CD14-positive monocyte (primary cell): ENCODE results near the gene SHMT2. TPM values are rescaled to one million over a fixed set of nuclear protein-coding genes. Genes with fewer than 3 reads are reported as not detected.
A peak's percentile ranks its signal among the peaks of the same experiment; 100 is the strongest.

ENCODE experiments used
- DNase-seq, 3 donors: peaks; one replicate each; pipeline ENCODE4 v3.0.0-alpha.2; 2011 to 2022
- H2AFZ ChIP-seq: 2 replicates; pipeline ENCODE4 v1.6.0; 2012; ENCODE audit warnings: mild to moderate bottlenecking, low read depth, low read length, inconsistent platforms; ENCODE audit not compliant: insufficient read depth, poor library complexity, severe bottlenecking
- H3K27ac ChIP-seq, 2 donors: 1 replicate in 1 of 2; 2 replicates in 1 of 2; pipeline ENCODE4 v1.5.1; 2012 to 2013; ENCODE audit warnings: low read length in 2 of 2, control low read depth in 1 of 2, inconsistent platforms in 1 of 2, low read depth in 1 of 2, mild to moderate bottlenecking in 1 of 2
- H3K27me3 ChIP-seq, 2 donors: one replicate each; pipeline versions ENCODE4 v1.6.0 to v1.6.1; 2011 to 2013; ENCODE audit warnings: low read length in 2 of 2; ENCODE audit not compliant: control insufficient read depth in 2 of 2, insufficient read depth in 2 of 2
- H3K36me3 ChIP-seq, 2 donors: replicated peaks in 1 of 2; 1 replicate in 1 of 2; 2 replicates in 1 of 2; pipeline versions ENCODE4 v1.5.1 to v1.6.1; 2012 to 2013; ENCODE audit warnings: low read length in 2 of 2, control low read depth in 1 of 2, inconsistent platforms in 1 of 2, mild to moderate bottlenecking in 1 of 2; ENCODE audit not compliant: insufficient read depth in 2 of 2, control insufficient read depth in 1 of 2
- H3K4me1 ChIP-seq, 2 donors: 1 replicate in 1 of 2; 2 replicates in 1 of 2; pipeline versions ENCODE4 v1.5.1 to v1.6.1; 2012 to 2013; ENCODE audit warnings: low read length in 2 of 2, control low read depth in 1 of 2, inconsistent platforms in 1 of 2, mild to moderate bottlenecking in 1 of 2, moderate library complexity in 1 of 2; ENCODE audit not compliant: insufficient read depth in 2 of 2, control insufficient read depth in 1 of 2
- H3K4me2 ChIP-seq: replicated peaks from 2 replicates; pipeline ENCODE3; 2012; ENCODE audit warnings: low read length, moderate library complexity, mild to moderate bottlenecking; ENCODE audit not compliant: poor library complexity, severe bottlenecking; ENCODE audit errors: extremely low read depth
- H3K4me3 ChIP-seq, 3 experiments: fragments of 200-600 bp in 1 of 3; sonication (generic) in 1 of 3; replicated peaks in 1 of 3; 1 replicate in 2 of 3; 2 replicates in 1 of 3; pipeline ENCODE4 v1.5.1; 2011 to 2013; ENCODE audit warnings: low read length in 3 of 3, mild to moderate bottlenecking in 3 of 3, control low read depth in 2 of 3, low read depth in 2 of 3, inconsistent platforms in 1 of 3, moderate library complexity in 1 of 3
- H3K79me2 ChIP-seq: 2 replicates; pipeline ENCODE4 v1.6.0; 2012; ENCODE audit warnings: mild to moderate bottlenecking, control low read depth, inconsistent platforms, low read length, moderate library complexity; ENCODE audit not compliant: insufficient read depth
- H3K9ac ChIP-seq: 2 replicates; pipeline ENCODE4 v1.6.0; 2017; ENCODE audit warnings: low read length, mild to moderate bottlenecking; ENCODE audit not compliant: insufficient read depth, poor library complexity, severe bottlenecking
- H3K9me3 ChIP-seq, 2 donors: replicated peaks in 1 of 2; 1 replicate in 1 of 2; 2 replicates in 1 of 2; pipeline versions ENCODE4 v1.5.1 to v1.6.1; 2012 to 2013; ENCODE audit warnings: low read length in 2 of 2, control low read depth in 1 of 2; ENCODE audit not compliant: control insufficient read depth in 1 of 2, insufficient read depth in 1 of 2
- H4K20me1 ChIP-seq: 2 replicates; pipeline ENCODE4 v1.6.0; 2012; ENCODE audit warnings: mild to moderate bottlenecking, low read length, control low read depth, moderate library complexity; ENCODE audit not compliant: insufficient read depth
- H3K27ac Mint-ChIP-seq, 7 donors: one replicate each; pipeline ENCODE4 v1.8.0; 2020; ENCODE audit warnings: mild to moderate bottlenecking in 7 of 7, mixed read lengths in 7 of 7, moderate library complexity in 6 of 7, inconsistent platforms in 2 of 7
- H3K27me3 Mint-ChIP-seq, 3 donors: one replicate each; pipeline ENCODE4 v1.8.0; 2021 to 2022; ENCODE audit warnings: low read depth in 3 of 3, mild to moderate bottlenecking in 3 of 3, mixed read lengths in 3 of 3, moderate library complexity in 3 of 3, inconsistent platforms in 1 of 3
- H3K36me3 Mint-ChIP-seq, 2 donors: one replicate each; pipeline ENCODE4 v1.8.0; 2020; ENCODE audit warnings: mixed read lengths in 2 of 2, inconsistent platforms in 1 of 2, mild to moderate bottlenecking in 1 of 2
- H3K4me1 Mint-ChIP-seq: one replicate; pipeline ENCODE4 v1.8.0; 2020; ENCODE audit warnings: mild to moderate bottlenecking, mixed read lengths
- H3K4me3 Mint-ChIP-seq, 2 donors: one replicate each; pipeline ENCODE4 v1.8.0; 2020; ENCODE audit warnings: mild to moderate bottlenecking in 2 of 2, mixed read lengths in 2 of 2, moderate library complexity in 1 of 2
- H3K9me3 Mint-ChIP-seq, 7 donors: one replicate each; pipeline ENCODE4 v1.8.0; 2020 to 2022; ENCODE audit warnings: mixed read lengths in 7 of 7, mild to moderate bottlenecking in 6 of 7, moderate library complexity in 6 of 7, inconsistent platforms in 2 of 7
- CTCF ChIP-seq: fragments of 200-600 bp; IDR thresholded peaks from one replicate; pipeline ENCODE4 v1.8.0; 2022; ENCODE audit warnings: antibody characterized with exemption, mild to moderate bottlenecking
- WGBS: methylation state at CpG from one replicate; pipeline ENCODE4 v1.1.5; 2013; ENCODE audit warnings: missing lambda C conversion rate; ENCODE audit not compliant: insufficient coverage; 5-methylcytosine and 5-hydroxymethylcytosine counted together
- intact Hi-C, 2 donors: fragments of 100-400 bp; cut with micrococcal nuclease; formaldehyde crosslinking; loops; one replicate each; pipeline versions ENCODE4 v1.15.0 to v1.15.1; 2023
- polyA plus RNA-seq, 3 donors: library from polyadenylated mRNA; depleted of rRNA in 1 of 3; unstranded in 2 of 3; stranded (reverse) in 1 of 3; fragments of 300-500 nt in 2 of 3; fragments of >200 nt in 1 of 3; fragmentation: Illumina TruSeq in 2 of 3; gene quantifications; 1 replicate in 2 of 3; 2 replicates in 1 of 3; pipeline ENCODE4 v1.2.3, GENCODE V29; 2012 to 2021

Gene SHMT2
- polyA plus RNA-seq, 3 donors: 36.8 to 52.0 (median 39.8) TPM

GRCh38 chr12:57219205-57219992 is 10.1 kb upstream of the SHMT2 start:
- 37% methylated on average over 11 of the region's 14 CpGs for WGBS
- Histone ChIP-seq H2AFZ (no peak overlapping the region), H3K9ac (no peak overlapping the region), H3K4me3 (no peak overlapping the region), H3K4me2 (no peak overlapping the region), H4K20me1 (peaks cover 18% of the 10 kb centered on the region), H3K36me3 (no peaks in the 10 kb centered on the region), H3K27me3 (peaks cover 92 to 96% of the 10 kb centered on the region in 2 donors), H3K27ac (no peak overlapping the region), H3K79me2 (no peaks in the 10 kb centered on the region), H3K4me1 (peaks cover 14 to 23% of the 10 kb centered on the region in 2 donors), H3K9me3 (peaks cover 0 to 53% of the 10 kb centered on the region in 2 donors)
- Mint-ChIP-seq H3K27ac (no peak overlapping the region), H3K9me3 (peaks cover 0 to 32% (median 19%) of the 10 kb centered on the region in 7 donors), H3K36me3 (peaks cover 3 to 24% of the 10 kb centered on the region in 2 donors), H3K4me1 (peaks cover 33% of the 10 kb centered on the region), H3K27me3 (peaks cover 90 to 98% (median 93%) of the 10 kb centered on the region in 3 donors), H3K4me3 (peak overlapping the region in 1 of 2 donors; percentile 80)
- intact Hi-C loops: no loop called here
- no peak for TF ChIP-seq CTCF
- DNase-seq: no peak

GRCh38 chr12:57219993-57220754 is 9.3 kb upstream of the SHMT2 start:
- DNase-seq: no peak
- Mint-ChIP-seq H3K27ac (no peak overlapping the region), H3K36me3 (peaks cover 3 to 26% of the 10 kb centered on the region in 2 donors), H3K4me1 (peaks cover 38% of the 10 kb centered on the region), H3K27me3 (peaks cover 90 to 98% (median 92%) of the 10 kb centered on the region in 3 donors), H3K4me3 (peak overlapping the region in 1 of 2 donors; percentile 80), H3K9me3 (peaks cover 0 to 30% (median 17%) of the 10 kb centered on the region in 7 donors)
- Histone ChIP-seq H3K9ac (no peak overlapping the region), H3K27me3 (peaks cover 89 to 95% of the 10 kb centered on the region in 2 donors), H3K36me3 (no peaks in the 10 kb centered on the region), H3K4me3 (no peak overlapping the region), H4K20me1 (peaks cover 11% of the 10 kb centered on the region), H3K27ac (no peak overlapping the region), H2AFZ (no peak overlapping the region), H3K79me2 (no peaks in the 10 kb centered on the region), H3K9me3 (peaks cover 0 to 55% of the 10 kb centered on the region in 2 donors), H3K4me1 (peaks cover 17 to 30% of the 10 kb centered on the region in 2 donors), H3K4me2 (no peak overlapping the region)
- 28% methylated on average over 2 of the region's 38 CpGs for WGBS
- no peak for TF ChIP-seq CTCF
- intact Hi-C loops: no loop called here
